Measurements from ENCODE around the gene LYPD6B.

GRCh38 chr2:149219856-149220255 lies 181.4 kb downstream of the LYPD6B start:
- TF ChIP-seq, protein P1, sequence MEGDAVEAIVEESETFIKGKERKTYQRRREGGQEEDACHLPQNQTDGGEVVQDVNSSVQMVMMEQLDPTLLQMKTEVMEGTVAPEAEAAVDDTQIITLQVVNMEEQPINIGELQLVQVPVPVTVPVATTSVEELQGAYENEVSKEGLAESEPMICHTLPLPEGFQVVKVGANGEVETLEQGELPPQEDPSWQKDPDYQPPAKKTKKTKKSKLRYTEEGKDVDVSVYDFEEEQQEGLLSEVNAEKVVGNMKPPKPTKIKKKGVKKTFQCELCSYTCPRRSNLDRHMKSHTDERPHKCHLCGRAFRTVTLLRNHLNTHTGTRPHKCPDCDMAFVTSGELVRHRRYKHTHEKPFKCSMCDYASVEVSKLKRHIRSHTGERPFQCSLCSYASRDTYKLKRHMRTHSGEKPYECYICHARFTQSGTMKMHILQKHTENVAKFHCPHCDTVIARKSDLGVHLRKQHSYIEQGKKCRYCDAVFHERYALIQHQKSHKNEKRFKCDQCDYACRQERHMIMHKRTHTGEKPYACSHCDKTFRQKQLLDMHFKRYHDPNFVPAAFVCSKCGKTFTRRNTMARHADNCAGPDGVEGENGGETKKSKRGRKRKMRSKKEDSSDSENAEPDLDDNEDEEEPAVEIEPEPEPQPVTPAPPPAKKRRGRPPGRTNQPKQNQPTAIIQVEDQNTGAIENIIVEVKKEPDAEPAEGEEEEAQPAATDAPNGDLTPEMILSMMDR (IDR thresholded peaks at IDR 0.05; ENCODE audit: insufficient read depth, low read length): no peak
- TF ChIP-seq, protein P2, sequence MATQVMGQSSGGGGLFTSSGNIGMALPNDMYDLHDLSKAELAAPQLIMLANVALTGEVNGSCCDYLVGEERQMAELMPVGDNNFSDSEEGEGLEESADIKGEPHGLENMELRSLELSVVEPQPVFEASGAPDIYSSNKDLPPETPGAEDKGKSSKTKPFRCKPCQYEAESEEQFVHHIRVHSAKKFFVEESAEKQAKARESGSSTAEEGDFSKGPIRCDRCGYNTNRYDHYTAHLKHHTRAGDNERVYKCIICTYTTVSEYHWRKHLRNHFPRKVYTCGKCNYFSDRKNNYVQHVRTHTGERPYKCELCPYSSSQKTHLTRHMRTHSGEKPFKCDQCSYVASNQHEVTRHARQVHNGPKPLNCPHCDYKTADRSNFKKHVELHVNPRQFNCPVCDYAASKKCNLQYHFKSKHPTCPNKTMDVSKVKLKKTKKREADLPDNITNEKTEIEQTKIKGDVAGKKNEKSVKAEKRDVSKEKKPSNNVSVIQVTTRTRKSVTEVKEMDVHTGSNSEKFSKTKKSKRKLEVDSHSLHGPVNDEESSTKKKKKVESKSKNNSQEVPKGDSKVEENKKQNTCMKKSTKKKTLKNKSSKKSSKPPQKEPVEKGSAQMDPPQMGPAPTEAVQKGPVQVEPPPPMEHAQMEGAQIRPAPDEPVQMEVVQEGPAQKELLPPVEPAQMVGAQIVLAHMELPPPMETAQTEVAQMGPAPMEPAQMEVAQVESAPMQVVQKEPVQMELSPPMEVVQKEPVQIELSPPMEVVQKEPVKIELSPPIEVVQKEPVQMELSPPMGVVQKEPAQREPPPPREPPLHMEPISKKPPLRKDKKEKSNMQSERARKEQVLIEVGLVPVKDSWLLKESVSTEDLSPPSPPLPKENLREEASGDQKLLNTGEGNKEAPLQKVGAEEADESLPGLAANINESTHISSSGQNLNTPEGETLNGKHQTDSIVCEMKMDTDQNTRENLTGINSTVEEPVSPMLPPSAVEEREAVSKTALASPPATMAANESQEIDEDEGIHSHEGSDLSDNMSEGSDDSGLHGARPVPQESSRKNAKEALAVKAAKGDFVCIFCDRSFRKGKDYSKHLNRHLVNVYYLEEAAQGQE (IDR thresholded peaks at IDR 0.05; ENCODE audit: insufficient replicate concordance, low read depth): no peak

All from HL-60 (cell line).